ENCODE results near the gene SPATA13.

- TF ChIP-seq EZH2 (IDR thresholded peaks at IDR 0.05; ENCODE audit: insufficient read depth, poor library complexity, severe bottlenecking) (no peak), EZH2phosphoT487 (IDR thresholded peaks at IDR 0.05; ENCODE audit: insufficient read depth, low read depth) (no peak)
These were observed 190.9 kb downstream of the SPATA13 start for GRCh38 chr13:24351423-24351822.

Data from GM23248 (cell line).